B cell (primary cell): ENCODE results near the gene CDAN1. TPM values are rescaled to one million over a fixed set of nuclear protein-coding genes. Genes with fewer than 3 reads are reported as not detected.

Source experiments
- ATAC-seq: fragments of 200-7000 bp; cut with Tn5 transposase; one replicate; pipeline ENCODE4 v1.10.0; 2021; ENCODE audit warnings: low read depth, mild to moderate bottlenecking, moderate number of reproducible peaks, moderate library complexity
- CTCF ChIA-PET: fragments of 350-600 bp; sonication (Branson Sonifier 250); formaldehyde crosslinking; loops from one replicate; lab custom pipeline; 2021; ENCODE audit warnings: antibody characterized with exemption, inconsistent platforms; lab: Charles Lee
- POLR2A ChIA-PET: fragments of 350-600 bp; sonication (Branson Sonifier 250); formaldehyde crosslinking; loops from one replicate; lab custom pipeline; 2021; ENCODE audit warnings: antibody characterized with exemption; lab: Charles Lee
- DNase-seq: peaks from one replicate; pipeline ENCODE4 v3.0.0; 2013
- H2AFZ ChIP-seq: 2 replicates; pipeline ENCODE4 v1.6.1; 2012; ENCODE audit warnings: mild to moderate bottlenecking, low read depth, low read length; ENCODE audit not compliant: insufficient read depth, poor library complexity, severe bottlenecking
- H3K27ac ChIP-seq, 2 donors: 1 replicate in 1 of 2; 2 replicates in 1 of 2; pipeline ENCODE4 v1.5.1; 2012 to 2013; ENCODE audit warnings: low read length in 2 of 2, mild to moderate bottlenecking in 2 of 2, moderate library complexity in 1 of 2
- H3K27me3 ChIP-seq, 4 experiments: fragments of 200-600 bp in 1 of 4; sonication (generic) in 1 of 4; replicated peaks in 1 of 4; 1 replicate in 2 of 4; 2 replicates in 2 of 4; pipeline versions ENCODE4 v1.6.1 to v1.7.0; 2013 to 2016; ENCODE audit warnings: low read length in 3 of 4, mild to moderate bottlenecking in 2 of 4, mixed read lengths in 1 of 4, moderate library complexity in 1 of 4; ENCODE audit not compliant: insufficient read depth in 4 of 4, control insufficient read depth in 3 of 4; ENCODE audit errors: control extremely low read depth in 1 of 4
- H3K36me3 ChIP-seq, 2 experiments: replicated peaks in 1 of 2; 1 replicate in 1 of 2; 2 replicates in 1 of 2; pipeline versions ENCODE4 v1.6.1 to v1.7.1; 2013; ENCODE audit warnings: low read length in 1 of 2; ENCODE audit not compliant: insufficient read depth in 2 of 2, control insufficient read depth in 1 of 2; ENCODE audit errors: control extremely low read depth in 1 of 2, extremely low read depth in 1 of 2
- H3K4me1 ChIP-seq, 2 donors: fragments of 200-600 bp in 1 of 2; sonication (generic) in 1 of 2; 1 replicate in 1 of 2; 2 replicates in 1 of 2; pipeline versions ENCODE4 v1.5.1 to v1.6.1; 2013 to 2017; ENCODE audit warnings: low read length in 2 of 2; ENCODE audit not compliant: control insufficient read depth in 2 of 2, insufficient read depth in 2 of 2
- H3K4me2 ChIP-seq: replicated peaks from 2 replicates; pipeline ENCODE3; 2012; ENCODE audit warnings: mild to moderate bottlenecking, low read depth, low read length; ENCODE audit not compliant: poor library complexity, severe bottlenecking
- H3K4me3 ChIP-seq, 5 experiments: fragments of 200-600 bp in 1 of 5; sonication (generic) in 1 of 5; 1 replicate in 3 of 5; 2 replicates in 2 of 5; pipeline versions ENCODE4 v1.5.1 to v1.7.0; 2011 to 2016; ENCODE audit warnings: low read length in 4 of 5, mild to moderate bottlenecking in 4 of 5, low read depth in 2 of 5, control low read depth in 1 of 5, moderate library complexity in 1 of 5; ENCODE audit not compliant: insufficient read depth in 1 of 5; ENCODE audit errors: control extremely low read depth in 1 of 5, extremely low read depth in 1 of 5
- H3K79me2 ChIP-seq: fragments of 200-600 bp; sonication (generic); one replicate; pipeline ENCODE4 v1.6.0; 2016; ENCODE audit warnings: low read length; ENCODE audit not compliant: control insufficient read depth, insufficient read depth
- H3K9ac ChIP-seq: fragments of 200-600 bp; sonication (generic); 2 replicates; pipeline ENCODE4 v1.6.1; 2017; ENCODE audit warnings: mild to moderate bottlenecking, low read length, moderate library complexity
- H3K9me3 ChIP-seq, 3 donors: one replicate each; pipeline versions ENCODE4 v1.6.1 to v1.7.1; 2013; ENCODE audit warnings: low read length in 2 of 3; ENCODE audit not compliant: control insufficient read depth in 2 of 3, insufficient read depth in 1 of 3; ENCODE audit errors: control extremely low read depth in 1 of 3
- H4K20me1 ChIP-seq: 2 replicates; pipeline ENCODE4 v1.6.0; 2012; ENCODE audit warnings: mild to moderate bottlenecking, low read length; ENCODE audit not compliant: insufficient read depth, control insufficient read depth, poor library complexity, severe bottlenecking
- H3K27ac Mint-ChIP-seq: one replicate; pipeline ENCODE4 v1.8.0; 2021; ENCODE audit warnings: mixed read lengths
- H3K27me3 Mint-ChIP-seq: one replicate; pipeline ENCODE4 v1.8.0; 2021; ENCODE audit warnings: mixed read lengths
- H3K4me1 Mint-ChIP-seq: one replicate; pipeline ENCODE4 v1.8.0; 2021; ENCODE audit warnings: mixed read lengths
- H3K4me3 Mint-ChIP-seq: one replicate; pipeline ENCODE4 v1.8.0; 2021; ENCODE audit warnings: mixed read lengths
- H3K9me3 Mint-ChIP-seq: one replicate; pipeline ENCODE4 v1.8.0; 2022; ENCODE audit warnings: mixed read lengths; ENCODE audit not compliant: insufficient read depth
- EZH2 ChIP-seq: IDR thresholded peaks from 2 replicates; pipeline ENCODE4 v1.6.1; 2012; ENCODE audit warnings: borderline replicate concordance, low read depth, mild to moderate bottlenecking, moderate library complexity, low read length; ENCODE audit not compliant: insufficient read depth, poor library complexity, severe bottlenecking
- WGBS: methylation state at CpG from one replicate; pipeline ENCODE4 v1.1.5; 2013; ENCODE audit warnings: missing lambda C conversion rate; ENCODE audit not compliant: insufficient coverage; 5-methylcytosine and 5-hydroxymethylcytosine counted together
- intact Hi-C: fragments of 100-400 bp; cut with micrococcal nuclease; formaldehyde crosslinking; loops from one replicate; pipeline ENCODE4 v1.10.0; 2022
- polyA plus RNA-seq: library from polyadenylated mRNA; depleted of rRNA; stranded (reverse); fragments of >200 nt; gene quantifications from 2 replicates; pipeline ENCODE4 v1.2.3, GENCODE V29; 2012
- total RNA-seq, 2 donors: library from RNA; stranded (reverse); fragments of 120-200 nt in 1 of 2; gene quantifications; 1 replicate in 1 of 2; 2 replicates in 1 of 2; pipeline versions ENCODE4 v1.2.3 to v1.2.4, GENCODE V29; 2013 to 2022
- TF ChIP-seq, protein P1 (sequence below): fragments of 200-600 bp; IDR thresholded peaks from one replicate; pipeline ENCODE4 v1.8.0; 2022; ENCODE audit warnings: antibody characterized with exemption, mild to moderate bottlenecking

Gene CDAN1
- total and polyA plus RNA-seq, 2 donors (not counting 1 experiment from before 2014, with no cell fraction given), result 11.7 to 31.8 TPM

- H3K79me2 ChIP-seq, result no peaks in the 10 kb centered on the region
- DNase-seq (no peak), ATAC-seq (no peak)
- H3K4me1 Mint-ChIP-seq, result no peaks in the 10 kb centered on the region
- TF ChIP-seq EZH2, result no peak
- TF ChIP-seq, protein P1, sequence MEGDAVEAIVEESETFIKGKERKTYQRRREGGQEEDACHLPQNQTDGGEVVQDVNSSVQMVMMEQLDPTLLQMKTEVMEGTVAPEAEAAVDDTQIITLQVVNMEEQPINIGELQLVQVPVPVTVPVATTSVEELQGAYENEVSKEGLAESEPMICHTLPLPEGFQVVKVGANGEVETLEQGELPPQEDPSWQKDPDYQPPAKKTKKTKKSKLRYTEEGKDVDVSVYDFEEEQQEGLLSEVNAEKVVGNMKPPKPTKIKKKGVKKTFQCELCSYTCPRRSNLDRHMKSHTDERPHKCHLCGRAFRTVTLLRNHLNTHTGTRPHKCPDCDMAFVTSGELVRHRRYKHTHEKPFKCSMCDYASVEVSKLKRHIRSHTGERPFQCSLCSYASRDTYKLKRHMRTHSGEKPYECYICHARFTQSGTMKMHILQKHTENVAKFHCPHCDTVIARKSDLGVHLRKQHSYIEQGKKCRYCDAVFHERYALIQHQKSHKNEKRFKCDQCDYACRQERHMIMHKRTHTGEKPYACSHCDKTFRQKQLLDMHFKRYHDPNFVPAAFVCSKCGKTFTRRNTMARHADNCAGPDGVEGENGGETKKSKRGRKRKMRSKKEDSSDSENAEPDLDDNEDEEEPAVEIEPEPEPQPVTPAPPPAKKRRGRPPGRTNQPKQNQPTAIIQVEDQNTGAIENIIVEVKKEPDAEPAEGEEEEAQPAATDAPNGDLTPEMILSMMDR, result no peak
- no peak overlapping the region for H3K27ac ChIP-seq
- no CpG with 5 or more reads among the region's 2 CpGs for WGBS
- no peaks in the 10 kb centered on the region for H3K9me3 Mint-ChIP-seq
- no peaks in the 10 kb centered on the region for H4K20me1 ChIP-seq
- H3K36me3 ChIP-seq, result no peaks in the 10 kb centered on the region
- intact Hi-C loops, result no loop called here
- H3K4me1 ChIP-seq, result no peaks in the 10 kb centered on the region
- no peak overlapping the region for H2AFZ ChIP-seq
- H3K27me3 Mint-ChIP-seq, result no peaks in the 10 kb centered on the region
- no peak overlapping the region for H3K9ac ChIP-seq
- no peaks in the 10 kb centered on the region for H3K27me3 ChIP-seq
- H3K4me3 Mint-ChIP-seq, result no peak overlapping the region
- ChIA-PET POLR2A (no interaction called here), CTCF (no interaction called here)
- no peak overlapping the region for H3K27ac Mint-ChIP-seq
- H3K4me3 ChIP-seq, result no peak overlapping the region
- no peaks in the 10 kb centered on the region for H3K9me3 ChIP-seq
- no peak overlapping the region for H3K4me2 ChIP-seq
Observed at GRCh38 chr15:42710662-42711061, 26.3 kb downstream of the CDAN1 start.

- H3K36me3 ChIP-seq, result no peaks in the 10 kb centered on the region
- H3K4me1 Mint-ChIP-seq, result no peaks in the 10 kb centered on the region
- H2AFZ ChIP-seq, result no peak overlapping the region
- no peak overlapping the region for H3K9ac ChIP-seq
- no peak overlapping the region for H3K4me3 Mint-ChIP-seq
- H3K9me3 ChIP-seq, result no peaks in the 10 kb centered on the region
- no peaks in the 10 kb centered on the region for H3K27me3 ChIP-seq
- WGBS, result 100% methylated on average over 1 of the region's 3 CpGs
- no peak overlapping the region for H3K4me2 ChIP-seq
- POLR2A ChIA-PET, result interaction anchor here (0.7 kb wide), 1 partner anchor 215 kb away, joined by 5 read pairs; no protein-coding TSS in a partner anchor
- CTCF ChIA-PET, result no interaction called here
- H3K4me1 ChIP-seq, result no peaks in the 10 kb centered on the region
- H4K20me1 ChIP-seq, result no peaks in the 10 kb centered on the region
- DNase-seq, result no peak
- no peak for TF ChIP-seq EZH2
- TF ChIP-seq, protein P1, result no peak
- ATAC-seq, result no peak
- H3K27ac ChIP-seq, result no peak overlapping the region
- H3K27ac Mint-ChIP-seq, result no peak overlapping the region
- intact Hi-C loops, result loop anchor here (10.0 kb wide), 1 partner anchor 577 kb away; no protein-coding TSS in a partner anchor
- H3K9me3 Mint-ChIP-seq, result no peaks in the 10 kb centered on the region
- H3K4me3 ChIP-seq, result no peak overlapping the region
- no peaks in the 10 kb centered on the region for H3K27me3 Mint-ChIP-seq
- no peaks in the 10 kb centered on the region for H3K79me2 ChIP-seq
Observed at GRCh38 chr15:42707873-42708544, 28.9 kb downstream of the CDAN1 start.
